ENCODE measurements around the gene TUBA3E.
A peak's percentile ranks its signal among the peaks of the same experiment; 100 is the strongest.
"Not testable (repeated sequence)": the region's sequence is repeated elsewhere in the genome, so short reads cannot be mapped to it uniquely, and the experiment has no call there.

Gene TUBA3E

DNA sequence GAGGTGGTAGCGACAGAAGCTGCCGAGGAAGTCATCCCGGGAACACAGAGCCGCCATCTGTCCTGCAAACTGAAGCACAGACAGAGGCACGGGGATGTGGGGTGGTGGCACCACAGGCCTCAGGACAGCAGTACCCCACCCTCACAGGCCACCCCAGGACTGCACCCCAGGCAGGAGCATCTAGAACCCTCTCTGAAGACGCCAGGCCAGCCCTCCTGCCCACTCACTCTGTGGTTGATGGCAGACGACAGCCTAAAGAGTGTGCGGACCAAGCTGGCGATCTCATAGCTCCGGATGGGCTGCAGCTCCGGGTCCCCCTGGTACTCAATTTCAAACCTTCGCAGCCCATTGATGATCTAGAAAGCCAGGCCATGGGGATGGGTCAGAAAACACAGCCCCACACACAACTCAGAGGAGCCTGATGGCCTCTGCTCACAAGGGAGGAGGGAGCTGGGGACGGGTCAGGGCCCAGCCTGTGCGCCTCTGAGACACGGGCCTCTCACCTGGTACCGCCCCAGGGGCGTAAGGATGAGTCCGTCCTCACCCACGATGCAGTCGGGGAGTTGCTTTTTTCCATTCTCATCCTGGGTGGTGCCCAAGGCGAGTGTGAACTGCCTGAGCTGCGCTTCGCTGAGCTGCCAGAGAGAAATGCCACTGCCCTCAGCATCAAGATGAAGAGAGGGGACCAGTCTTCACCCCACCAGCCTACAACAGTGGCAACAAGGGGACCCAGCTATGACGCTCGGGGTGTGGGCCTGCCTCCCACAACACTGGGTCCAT is 45.2 kb downstream of the TUBA3E start:
- no peak overlapping the region for H3K4me3 ChIP-seq (ENCODE audit: low read depth, low read length)
- TF ChIP-seq, protein P1, sequence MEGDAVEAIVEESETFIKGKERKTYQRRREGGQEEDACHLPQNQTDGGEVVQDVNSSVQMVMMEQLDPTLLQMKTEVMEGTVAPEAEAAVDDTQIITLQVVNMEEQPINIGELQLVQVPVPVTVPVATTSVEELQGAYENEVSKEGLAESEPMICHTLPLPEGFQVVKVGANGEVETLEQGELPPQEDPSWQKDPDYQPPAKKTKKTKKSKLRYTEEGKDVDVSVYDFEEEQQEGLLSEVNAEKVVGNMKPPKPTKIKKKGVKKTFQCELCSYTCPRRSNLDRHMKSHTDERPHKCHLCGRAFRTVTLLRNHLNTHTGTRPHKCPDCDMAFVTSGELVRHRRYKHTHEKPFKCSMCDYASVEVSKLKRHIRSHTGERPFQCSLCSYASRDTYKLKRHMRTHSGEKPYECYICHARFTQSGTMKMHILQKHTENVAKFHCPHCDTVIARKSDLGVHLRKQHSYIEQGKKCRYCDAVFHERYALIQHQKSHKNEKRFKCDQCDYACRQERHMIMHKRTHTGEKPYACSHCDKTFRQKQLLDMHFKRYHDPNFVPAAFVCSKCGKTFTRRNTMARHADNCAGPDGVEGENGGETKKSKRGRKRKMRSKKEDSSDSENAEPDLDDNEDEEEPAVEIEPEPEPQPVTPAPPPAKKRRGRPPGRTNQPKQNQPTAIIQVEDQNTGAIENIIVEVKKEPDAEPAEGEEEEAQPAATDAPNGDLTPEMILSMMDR (IDR thresholded peaks at IDR 0.05; ENCODE audit: borderline replicate concordance, insufficient read depth, low read depth, low read length): no peak

DNA sequence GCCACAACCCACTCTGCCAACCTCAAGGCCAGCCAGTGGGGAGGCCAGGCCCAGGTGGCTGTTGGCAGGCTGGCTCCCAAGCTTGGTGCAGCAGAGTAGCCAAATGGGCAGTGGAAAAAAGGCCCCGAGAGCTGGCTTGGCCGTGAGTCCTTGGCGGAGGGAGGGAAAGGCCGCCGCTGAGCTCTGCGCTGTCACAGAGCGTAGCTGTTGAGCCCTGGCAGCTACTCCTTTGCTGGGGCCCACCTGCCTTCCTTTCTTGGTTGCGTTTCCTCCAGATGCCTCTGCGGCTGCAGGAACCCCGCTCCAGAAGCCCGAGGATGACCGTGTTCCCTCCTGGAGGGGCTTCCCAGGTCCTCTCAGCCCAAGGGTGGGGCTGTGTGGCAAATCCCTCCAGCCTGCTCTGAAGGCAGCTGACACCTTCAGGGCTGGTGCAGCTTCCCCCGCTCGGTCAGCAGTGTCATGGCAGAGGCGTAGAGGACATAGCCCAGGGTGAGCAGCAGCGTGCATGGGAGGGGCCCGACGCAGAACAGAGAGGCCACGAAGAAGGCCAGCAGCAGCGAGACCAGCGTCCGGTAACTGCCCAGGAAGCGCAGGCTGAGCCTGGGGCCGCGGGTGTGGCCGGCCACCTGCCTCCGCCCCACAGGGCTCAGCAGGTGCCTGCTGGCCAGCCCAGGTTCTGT is 46.0 kb downstream of the TUBA3E start:
- H3K4me3 ChIP-seq (ENCODE audit: low read depth, low read length): not testable (repeated sequence)

DNA sequence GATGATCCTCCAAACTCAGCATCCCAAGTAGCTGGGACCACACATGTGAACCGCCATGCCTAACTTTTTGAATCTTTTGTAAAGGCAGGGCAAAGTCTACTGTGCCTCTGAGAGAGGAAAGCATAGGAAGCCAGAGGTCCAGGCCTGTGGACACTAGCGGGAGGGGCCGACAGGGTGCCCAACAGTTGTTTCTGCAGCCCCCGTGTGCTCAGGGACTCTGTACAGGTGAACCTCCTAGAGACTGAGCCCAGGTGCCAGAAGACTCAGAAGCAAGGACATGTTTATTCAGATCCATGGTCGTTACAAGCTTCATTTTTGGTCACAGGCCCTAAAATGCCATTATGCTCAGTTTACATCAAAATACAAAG is 47.1 kb downstream of the TUBA3E start:
- H3K4me3 ChIP-seq (ENCODE audit: low read depth, low read length): not testable (repeated sequence)

DNA sequence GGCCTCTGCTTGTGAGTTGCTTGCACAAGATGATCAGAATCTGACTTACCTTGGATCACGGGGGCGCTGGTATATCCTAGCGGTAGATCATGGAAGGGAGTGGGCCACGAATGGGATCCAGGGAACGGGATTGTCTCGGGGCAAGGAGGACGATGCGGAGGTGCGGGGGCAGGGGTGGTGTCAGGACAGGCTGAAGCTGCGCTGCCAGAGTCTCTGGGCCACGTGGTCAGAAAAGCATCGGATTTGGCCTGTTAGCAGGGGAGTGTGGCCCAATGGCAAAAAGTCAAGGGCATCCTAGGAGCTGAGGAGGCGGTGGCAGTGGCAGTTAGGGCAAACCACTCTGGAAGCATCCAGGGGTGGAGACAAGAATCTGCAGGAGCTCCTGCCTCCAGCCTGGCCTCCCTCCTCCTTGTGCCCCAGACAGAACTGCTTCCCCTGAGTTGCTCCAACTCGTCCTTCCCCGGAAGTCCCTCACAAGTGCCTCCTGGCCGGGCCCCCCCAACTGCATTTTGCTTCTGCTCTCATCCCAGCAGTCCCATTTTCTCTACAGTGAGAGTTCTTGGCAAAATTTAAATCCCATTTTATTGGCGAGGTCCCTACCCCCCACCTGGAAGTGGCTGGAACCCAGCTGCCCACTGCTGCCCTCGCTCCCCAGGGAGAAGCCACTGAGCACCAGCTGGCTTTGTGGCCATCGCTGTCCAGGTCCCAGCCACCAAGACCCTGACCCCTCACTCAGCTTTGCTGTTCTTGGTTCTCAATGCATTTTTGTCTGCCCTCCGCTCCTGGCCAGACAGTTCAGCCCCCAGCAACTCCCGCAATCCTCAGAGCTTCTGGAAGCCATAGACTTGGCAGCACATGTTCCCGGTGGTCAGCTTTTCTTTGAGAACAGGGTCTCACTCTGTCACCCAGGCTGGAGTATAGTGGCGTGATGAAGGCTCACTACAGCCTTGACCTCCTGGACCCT is 47.8 kb downstream of the TUBA3E start:
- H3K4me3 ChIP-seq (ENCODE audit: low read depth, low read length): no peak overlapping the region
- TF ChIP-seq, protein P1 (IDR thresholded peaks at IDR 0.05; ENCODE audit: borderline replicate concordance, insufficient read depth, low read depth, low read length): no peak

DNA sequence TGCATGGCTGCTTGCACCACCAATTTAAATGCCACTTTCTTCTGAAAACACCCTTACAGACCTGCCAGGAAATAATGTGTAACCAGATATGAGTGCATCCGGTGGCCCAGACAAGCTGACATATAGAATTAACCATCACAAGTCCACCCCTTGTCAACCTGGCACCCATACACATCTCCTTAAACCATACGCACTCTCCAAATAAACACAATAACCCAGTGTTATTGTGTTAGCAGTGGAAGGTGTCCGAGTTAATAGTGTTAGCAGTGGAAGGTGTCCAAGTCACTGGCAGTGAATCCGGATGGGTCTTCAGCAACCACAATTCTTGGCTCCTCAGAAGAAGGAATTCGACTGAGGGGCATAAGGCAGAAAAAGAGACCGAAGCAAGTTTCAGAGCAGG is 49.7 kb downstream of the TUBA3E start:
- not testable (repeated sequence) for H3K4me3 ChIP-seq (ENCODE audit: low read depth, low read length)

DNA sequence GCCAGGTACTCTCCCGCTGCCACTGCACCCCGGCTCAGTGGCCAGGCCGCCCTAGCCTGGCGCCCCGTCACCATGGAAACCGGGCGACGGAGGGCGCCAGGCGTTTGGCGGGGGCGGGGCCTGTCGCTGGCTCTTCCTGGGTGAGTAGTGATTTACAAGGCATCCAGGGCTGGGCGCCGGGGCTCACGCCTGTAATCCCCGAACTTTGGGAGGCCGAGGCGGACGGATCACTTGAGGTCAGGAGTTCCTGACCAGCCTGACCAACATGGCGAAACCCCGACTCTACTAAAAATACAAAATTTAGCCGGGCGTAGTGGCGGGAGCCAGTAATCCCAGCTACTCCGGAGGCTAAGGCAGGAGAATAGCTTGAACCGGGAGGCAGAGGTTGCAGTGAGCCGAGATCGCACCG is 53.2 kb downstream of the TUBA3E start, which contains the start of gene CCDC74B:
Gene CCDC74B, minus strand, starts transcription at position 107 of the 409 bp plus-strand sequence. CDS start 116 bp downstream, outside the sequence.
- peak within 1 kb of the TSS; percentile 26 for H3K4me3 ChIP-seq (ENCODE audit: low read depth, low read length)

DNA sequence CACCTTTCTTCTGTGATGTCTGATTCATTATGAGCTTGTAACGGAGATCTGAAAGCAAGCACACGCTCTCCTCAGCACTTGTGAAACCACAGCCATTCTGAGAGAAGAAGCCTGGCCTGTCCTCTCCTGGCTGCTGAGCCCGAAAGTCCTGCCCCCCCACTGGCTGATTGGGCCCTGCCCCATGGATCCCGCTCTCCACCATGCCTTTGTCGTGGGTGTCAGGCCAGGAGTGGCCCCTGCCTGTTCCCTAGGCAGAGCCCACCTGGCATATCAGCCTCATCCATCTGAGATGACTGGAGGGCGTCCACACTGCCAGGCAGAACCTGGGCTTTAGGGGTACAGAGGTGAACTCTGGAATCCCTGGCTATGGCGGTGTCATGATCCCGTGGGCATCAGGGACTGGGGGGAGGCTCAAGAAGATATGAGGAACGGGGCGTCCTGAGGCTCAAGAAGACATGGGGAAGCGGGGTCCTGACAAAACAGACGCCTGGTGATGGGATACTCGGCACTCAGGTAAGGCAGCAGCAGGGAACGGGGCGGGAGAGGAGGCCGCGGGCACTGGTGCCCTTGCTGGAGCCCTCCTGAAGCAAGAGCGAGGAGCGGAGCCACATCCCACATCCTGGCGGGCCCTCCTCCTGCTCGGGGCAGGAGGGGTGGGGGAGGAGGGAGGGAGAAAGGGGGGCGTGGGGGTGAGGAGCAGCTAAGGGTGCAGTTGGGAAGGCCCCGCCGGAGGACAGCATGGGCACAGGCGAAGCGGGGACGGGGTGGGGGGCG is 54.8 kb downstream of the TUBA3E start:
- H3K4me3 ChIP-seq (ENCODE audit: low read depth, low read length): not testable (repeated sequence)

DNA sequence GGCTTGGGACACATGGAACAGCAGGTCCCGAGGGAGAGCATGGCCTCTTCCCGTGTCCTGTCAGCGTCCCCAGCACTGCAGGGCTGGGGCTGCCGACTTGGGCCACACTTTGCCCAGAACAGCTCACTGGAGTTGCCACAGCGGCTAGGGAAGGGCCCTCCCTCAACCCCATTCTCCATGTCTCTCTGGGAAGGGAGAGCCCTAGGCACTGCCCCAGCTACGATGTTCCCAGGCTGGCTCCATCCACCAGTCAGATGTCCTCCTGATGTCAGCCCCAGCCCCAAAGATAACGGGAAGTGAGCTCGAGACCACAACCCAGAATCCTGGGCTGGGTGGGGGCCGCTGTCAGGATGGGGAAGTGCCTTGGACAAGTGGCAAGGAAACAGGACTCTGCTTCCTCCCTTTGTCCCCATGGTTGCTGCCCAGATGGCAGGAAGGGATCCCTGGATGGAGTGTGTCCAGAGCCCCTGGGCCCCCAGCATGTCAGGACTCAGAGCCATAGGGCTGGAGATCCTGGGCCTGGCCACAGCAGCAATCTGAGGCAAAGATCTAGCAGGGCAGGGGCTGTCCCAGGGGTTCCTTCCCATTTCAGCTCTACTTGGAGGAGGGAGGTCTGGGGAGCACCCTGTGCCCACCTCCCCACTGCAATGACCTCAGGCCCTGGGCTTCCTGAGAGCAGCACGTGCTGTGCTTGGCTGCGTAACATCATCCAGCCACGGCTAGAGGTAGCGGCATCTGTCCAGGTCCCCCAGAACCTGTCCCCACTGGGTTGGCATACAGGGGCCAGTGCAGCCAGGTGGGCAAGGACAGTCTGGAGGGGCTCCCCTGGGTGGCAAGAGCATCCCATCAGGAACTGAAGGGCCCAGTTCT is 55.6 kb downstream of the TUBA3E start:
- H3K4me3 ChIP-seq (ENCODE audit: low read depth, low read length): not testable (repeated sequence)
